SK-N-SH (cell line): ENCODE data around the gene RAB40C. TPM values are rescaled to one million over a fixed set of nuclear protein-coding genes. Genes with fewer than 3 reads are reported as not detected.

Experiments
- CTCF ChIA-PET: fragments of 300-600, 350-600 bp; formaldehyde crosslinking; extraction: SDS; loops from one replicate; lab custom pipeline; 2021; lab: Yijun Ruan, JAX
- POLR2A ChIA-PET: fragments of 350-600 bp; sonication (Branson Sonifier 250); formaldehyde crosslinking; extraction: SDS; loops from one replicate; lab custom pipeline; 2020; ENCODE audit warnings: antibody characterized with exemption, inconsistent platforms; lab: Yijun Ruan, JAX
- DNase-seq: peaks from one replicate; pipeline ENCODE4 v3.0.0; 2012
- H2AFZ ChIP-seq: fragments of 200-600 bp; sonication (generic); 2 replicates; pipeline ENCODE4 v1.8.1; 2016; ENCODE audit warnings: antibody characterized with exemption, mild to moderate bottlenecking, low read depth
- H3F3A ChIP-seq: fragments of 200-600 bp; sonication (generic); replicated peaks from 2 replicates; pipeline ENCODE3; 2016; ENCODE audit warnings: antibody characterized with exemption, mild to moderate bottlenecking; ENCODE audit not compliant: insufficient read depth
- H3K27ac ChIP-seq, 2 experiments: fragments of 200-500 bp in 1 of 2; fragments of 200-600 bp in 1 of 2; sonication (Bioruptor generic) in 1 of 2; sonication (generic), shearing (Covaris generic) in 1 of 2; 2 replicates each; pipeline versions ENCODE4 v1.5.1 to v1.6.1; 2014 to 2016; ENCODE audit warnings: low read depth in 2 of 2, inconsistent platforms in 1 of 2, low read length in 1 of 2, mild to moderate bottlenecking in 1 of 2, mixed read lengths in 1 of 2
- H3K27me3 ChIP-seq: fragments of 200-600 bp; sonication (generic), shearing (Covaris generic); 2 replicates; pipeline ENCODE4 v1.6.1; 2016; ENCODE audit warnings: mixed run types; ENCODE audit not compliant: insufficient read depth
- H3K36me3 ChIP-seq, 2 experiments: fragments of 200-500 bp in 1 of 2; fragments of 200-600 bp in 1 of 2; sonication (Bioruptor generic) in 1 of 2; sonication (generic) in 1 of 2; replicated peaks in 1 of 2; 2 replicates each; pipeline versions ENCODE3 to v1.5.1; 2014 to 2016; ENCODE audit warnings: low read length in 1 of 2, mild to moderate bottlenecking in 1 of 2; ENCODE audit not compliant: insufficient read depth in 2 of 2, control insufficient read depth in 1 of 2
- H3K4me1 ChIP-seq, 2 experiments: fragments of 200-500 bp in 1 of 2; fragments of 200-600 bp in 1 of 2; sonication (Bioruptor generic) in 1 of 2; sonication (generic), shearing (Covaris generic) in 1 of 2; 2 replicates each; pipeline versions ENCODE4 v1.5.1 to v1.6.1; 2014 to 2016; ENCODE audit warnings: low read depth in 1 of 2, low read length in 1 of 2, mixed run types in 1 of 2; ENCODE audit not compliant: insufficient read depth in 2 of 2, control insufficient read depth in 1 of 2
- H3K4me2 ChIP-seq: fragments of 200-600 bp; sonication (generic), shearing (Covaris generic); 2 replicates; pipeline ENCODE4 v1.6.1; 2017; ENCODE audit warnings: mixed run types
- H3K4me3 ChIP-seq, 2 experiments: fragments of 200-500 bp in 1 of 2; fragments of 200-600 bp in 1 of 2; sonication (Bioruptor generic) in 1 of 2; sonication (generic), shearing (Covaris generic) in 1 of 2; 2 replicates each; pipeline versions ENCODE4 v1.5.1 to v1.8.1; 2014 to 2016; ENCODE audit warnings: low read depth in 2 of 2, inconsistent platforms in 1 of 2, low read length in 1 of 2, mild to moderate bottlenecking in 1 of 2, mixed read lengths in 1 of 2, moderate library complexity in 1 of 2
- H3K79me2 ChIP-seq: fragments of 200-600 bp; sonication (generic); 2 replicates; pipeline ENCODE4 v1.8.1; 2017; ENCODE audit warnings: mild to moderate bottlenecking; ENCODE audit not compliant: insufficient read depth
- H3K9ac ChIP-seq: fragments of 200-600 bp; sonication (generic); 2 replicates; pipeline ENCODE4 v1.6.1; 2017; ENCODE audit warnings: mixed run types
- H3K9me2 ChIP-seq: fragments of 200-600 bp; sonication (generic); 2 replicates; pipeline ENCODE4 v1.6.1; 2017; ENCODE audit warnings: mixed run types
- H3K9me3 ChIP-seq: fragments of 200-600 bp; sonication (generic); 2 replicates; pipeline ENCODE4 v1.6.1; 2017; ENCODE audit warnings: mixed run types, mild to moderate bottlenecking, moderate library complexity
- H4K20me1 ChIP-seq: fragments of 200-600 bp; sonication (generic); 2 replicates; pipeline ENCODE4 v1.6.1; 2017; ENCODE audit warnings: mild to moderate bottlenecking, mixed run types; ENCODE audit not compliant: insufficient read depth
- CHD2 ChIP-seq: fragments of 150-350 bp; IDR thresholded peaks from 2 replicates; pipeline ENCODE4 v1.6.1; 2018; ENCODE audit warnings: low read length; ENCODE audit not compliant: partially characterized antibody
- FOSL2 ChIP-seq: IDR thresholded peaks from 2 replicates; pipeline ENCODE4 v1.4.0; 2012; ENCODE audit warnings: low read depth, mild to moderate bottlenecking, moderate library complexity, borderline replicate concordance
- GABPA ChIP-seq: IDR thresholded peaks from 2 replicates; pipeline ENCODE4 v1.4.0; 2012; ENCODE audit warnings: low read depth, mild to moderate bottlenecking
- RAD21 ChIP-seq: IDR thresholded peaks from 2 replicates; pipeline ENCODE4 v1.6.1; 2012; ENCODE audit warnings: mild to moderate bottlenecking, low read length
- RCOR1 ChIP-seq: fragments of 150-350 bp; IDR thresholded peaks from 2 replicates; pipeline ENCODE4 v1.6.1; 2017; ENCODE audit warnings: antibody characterized with exemption, low read length
- SMC3 ChIP-seq: IDR thresholded peaks from 2 replicates; pipeline ENCODE4 v1.6.1; 2012; ENCODE audit warnings: low read depth, low read length, improper control_type of control experiment
- TCF12 ChIP-seq: IDR thresholded peaks from 2 replicates; pipeline ENCODE4 v1.4.0; 2012
- ZBTB33 ChIP-seq: IDR thresholded peaks from 2 replicates; pipeline ENCODE4 v1.4.0; 2012; ENCODE audit warnings: low read depth, borderline replicate concordance
- WGBS: methylation state at CpG from one replicate; pipeline ENCODE4 v1.1.6; 2017; ENCODE audit warnings: low lambda C conversion rate; 5-methylcytosine and 5-hydroxymethylcytosine counted together
- polyA plus RNA-seq, 3 experiments: library from polyadenylated mRNA; depleted of rRNA; stranded (reverse); fragments of >200 nt; gene quantifications; 2 replicates each; pipeline ENCODE4 v1.2.3, GENCODE V29; 2012

The RAB40C gene
- polyA plus RNA-seq, 1 of the 3 experiments (the other 2 are of a cell fraction), result 13.0 TPM

GRCh38 chr16:554297-554621 lies 35.6 kb upstream of the RAB40C start (continued):
- TF ChIP-seq SMC3 (no peak), RCOR1 (no peak)

- Histone ChIP-seq H3K4me2 (no peak overlapping the region), H3K9me2 (no peaks in the 10 kb centered on the region), H2AFZ (no peak overlapping the region), H3K4me1 (peaks cover 0 to 9% of the 10 kb centered on the region in 2 experiments; a peak in 1 of 4 replicates), H3K4me3 (no peak overlapping the region), H3K36me3 (peaks cover 0 to 14% of the 10 kb centered on the region in 2 experiments), H3K9ac (no peak overlapping the region), H4K20me1 (no peaks in the 10 kb centered on the region), H3K27me3 (peaks cover 15% of the 10 kb centered on the region), H3K27ac (no peak overlapping the region), H3F3A (peaks cover 2% of the 10 kb centered on the region), H3K79me2 (no peaks in the 10 kb centered on the region), H3K9me3 (no peaks in the 10 kb centered on the region)
- ChIA-PET POLR2A (no interaction called here), CTCF (interaction anchor here (1.2 to 2.1 kb wide), 2 partner anchors 8 to 10 kb away, joined by 3 to 7 read pairs; no protein-coding TSS in a partner anchor)
- WGBS, result 86% methylated on average over 37 of the region's 54 CpGs
- no peak for TF ChIP-seq ZBTB33
- TF ChIP-seq CHD2, result no peak
- TF ChIP-seq TCF12, result no peak
- no peak for TF ChIP-seq GABPA
- DNase-seq, result no peak
Measured at GRCh38 chr16:554640-555365, 35.1 kb upstream of the RAB40C start.

- Histone ChIP-seq H3K27me3 (peaks cover 16% of the 10 kb centered on the region), H3K79me2 (no peaks in the 10 kb centered on the region), H4K20me1 (no peaks in the 10 kb centered on the region), H3K9me2 (no peaks in the 10 kb centered on the region), H3K4me2 (no peak overlapping the region), H3K9me3 (no peaks in the 10 kb centered on the region), H3K27ac (no peak overlapping the region; a peak in 1 of 4 replicates), H3K4me1 (peaks cover 0 to 9% of the 10 kb centered on the region in 2 experiments; a peak in 1 of 4 replicates), H3K9ac (no peak overlapping the region), H3F3A (peaks cover 2% of the 10 kb centered on the region), H3K4me3 (no peak overlapping the region), H2AFZ (no peak overlapping the region), H3K36me3 (peaks cover 0 to 11% of the 10 kb centered on the region in 2 experiments)
- CTCF ChIA-PET, result interaction anchor here (1.1 to 2.1 kb wide), 3 partner anchors 9 to 158 kb away, joined by 3 to 7 read pairs (median 6); no protein-coding TSS in a partner anchor
- POLR2A ChIA-PET, result interaction anchor here (2.3 kb wide), 1 partner anchor 10 kb away, joined by 12 read pairs; the partner anchor contains the start of gene NHLRC4
- 74% methylated on average over 15 of the region's 32 CpGs for WGBS
- peak; percentile 28; the same call in 1 of the 2 replicates for TF ChIP-seq RAD21
- peak; percentile 44 for TF ChIP-seq CHD2
- TF ChIP-seq FOSL2, result no peak
- peak; percentile 79 for DNase-seq
Measured at GRCh38 chr16:555528-556473, 34.1 kb upstream of the RAB40C start.
